Osteocyte (in vitro differentiated cells): Measurements from ENCODE around the gene ACKR2. TPM values are rescaled to one million over a fixed set of nuclear protein-coding genes. Genes with fewer than 3 reads are reported as not detected.

Experiments used
- DNase-seq: peaks from one replicate; pipeline ENCODE4 v3.0.0; 2021; ENCODE audit warnings: mixed read lengths; ENCODE audit not compliant: unreplicated experiment; ENCODE audit errors: extremely low spot score
- H3K27ac Mint-ChIP-seq: one replicate; pipeline ENCODE4 v1.8.0; 2021; ENCODE audit warnings: mild to moderate bottlenecking, mixed read lengths; ENCODE audit not compliant: unreplicated experiment
- H3K27me3 Mint-ChIP-seq: one replicate; pipeline ENCODE4 v1.8.0; 2021; ENCODE audit warnings: mixed read lengths; ENCODE audit not compliant: unreplicated experiment
- H3K36me3 Mint-ChIP-seq: one replicate; pipeline ENCODE4 v1.8.0; 2021; ENCODE audit warnings: mixed read lengths; ENCODE audit not compliant: unreplicated experiment
- H3K4me1 Mint-ChIP-seq: one replicate; pipeline ENCODE4 v1.8.0; 2021; ENCODE audit warnings: mixed read lengths; ENCODE audit not compliant: unreplicated experiment
- H3K4me3 Mint-ChIP-seq: one replicate; pipeline ENCODE4 v1.8.0; 2021; ENCODE audit warnings: mild to moderate bottlenecking, moderate library complexity, mixed read lengths; ENCODE audit not compliant: unreplicated experiment
- H3K9me3 Mint-ChIP-seq: one replicate; pipeline ENCODE4 v1.8.0; 2021; ENCODE audit warnings: mixed read lengths; ENCODE audit not compliant: unreplicated experiment
- CTCF ChIP-seq: fragments of 200-600 bp; sonication (generic); IDR thresholded peaks from 2 replicates; pipeline ENCODE4 v1.5.0; 2021; ENCODE audit warnings: antibody characterized with exemption, mild to moderate bottlenecking, moderate library complexity
- total RNA-seq: library from RNA; stranded (reverse); gene quantifications from 2 replicates; pipeline ENCODE4 v1.2.1, GENCODE V29; 2021

Gene ACKR2
- total RNA-seq, 1 donor from 2014 or later = 0.19 TPM

GRCh38 chr3:42847731-42848130 lies 38.5 kb downstream of the ACKR2 start:
- TF ChIP-seq CTCF = no peak
- H3K4me1 Mint-ChIP-seq = peaks cover 5% of the 10 kb centered on the region
- peak; percentile 69 for DNase-seq
- H3K27ac Mint-ChIP-seq = no peak overlapping the region
- peaks cover 18% of the 10 kb centered on the region for H3K27me3 Mint-ChIP-seq
- H3K36me3 Mint-ChIP-seq = no peaks in the 10 kb centered on the region
- H3K9me3 Mint-ChIP-seq = no peaks in the 10 kb centered on the region
- no peak overlapping the region for H3K4me3 Mint-ChIP-seq

DNA sequence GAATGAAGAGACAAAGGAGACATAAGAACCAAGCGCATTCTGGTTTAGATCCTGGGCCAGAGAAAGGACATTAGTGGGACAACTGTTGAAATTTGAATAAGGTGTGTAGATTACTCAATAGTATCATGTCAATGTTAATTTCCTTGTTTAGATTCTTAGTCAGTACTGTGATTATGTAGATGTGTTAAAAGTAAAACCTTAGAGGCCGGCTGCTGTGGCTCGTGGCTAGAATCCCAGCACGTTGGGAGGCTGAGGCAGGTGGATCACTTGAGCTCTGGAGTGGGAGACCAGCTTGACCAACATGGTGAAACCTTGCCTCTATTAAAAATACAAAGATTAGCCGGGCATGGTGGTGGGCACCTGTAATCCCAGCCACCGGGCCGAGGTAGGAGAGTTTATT lies 39.8 kb downstream of the ACKR2 start:
- Mint-ChIP-seq H3K36me3 (no peaks in the 10 kb centered on the region), H3K4me3 (no peak overlapping the region), H3K27ac (no peak overlapping the region), H3K27me3 (peaks cover 22% of the 10 kb centered on the region), H3K9me3 (no peaks in the 10 kb centered on the region), H3K4me1 (peaks cover 2% of the 10 kb centered on the region)
- no peak for TF ChIP-seq CTCF
- DNase-seq = peak; percentile 42

DNA sequence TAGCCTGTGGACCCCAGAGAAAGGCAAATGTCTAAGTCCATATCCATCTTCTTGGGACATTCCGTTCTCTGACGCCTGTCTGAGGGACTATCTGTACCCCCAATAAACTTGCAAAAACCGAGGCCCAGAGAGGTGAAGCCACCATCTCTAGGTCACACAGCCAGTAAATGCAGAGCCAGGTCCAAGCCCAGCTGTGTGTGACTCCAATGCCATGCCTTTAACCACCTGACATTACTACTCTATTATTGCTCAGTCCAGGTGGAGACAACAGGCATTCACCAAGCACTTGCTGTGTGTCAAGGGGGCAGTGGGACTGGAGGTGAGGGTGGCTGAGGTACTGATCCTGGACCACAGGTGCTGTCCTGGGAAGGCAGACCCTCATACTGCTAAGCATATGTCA lies 41.0 kb downstream of the ACKR2 start:
- Mint-ChIP-seq H3K9me3 (no peaks in the 10 kb centered on the region), H3K27me3 (peaks cover 22% of the 10 kb centered on the region), H3K27ac (no peak overlapping the region), H3K36me3 (no peaks in the 10 kb centered on the region), H3K4me3 (no peak overlapping the region), H3K4me1 (peaks cover 1% of the 10 kb centered on the region)
- no peak for TF ChIP-seq CTCF
- peak; percentile 34 for DNase-seq

- H3K4me3 Mint-ChIP-seq = no peak overlapping the region
Measured at GRCh38 chr3:42851228-42851834, 42.1 kb downstream of the ACKR2 start.

GRCh38 chr3:42852441-42852840 lies 43.2 kb downstream of the ACKR2 start:
- H3K9me3 Mint-ChIP-seq = no peaks in the 10 kb centered on the region
- no peak overlapping the region for H3K4me3 Mint-ChIP-seq
- TF ChIP-seq CTCF = no peak
- no peak overlapping the region for H3K27ac Mint-ChIP-seq
- no peak for DNase-seq
- no peaks in the 10 kb centered on the region for H3K4me1 Mint-ChIP-seq
- H3K36me3 Mint-ChIP-seq = no peaks in the 10 kb centered on the region
- H3K27me3 Mint-ChIP-seq = peaks cover 26% of the 10 kb centered on the region

More at GRCh38 chr3:42851228-42851834, 42.1 kb downstream of the ACKR2 start:
- peak; percentile 73 for DNase-seq
- Mint-ChIP-seq H3K27me3 (peaks cover 25% of the 10 kb centered on the region), H3K9me3 (no peaks in the 10 kb centered on the region), H3K36me3 (no peaks in the 10 kb centered on the region), H3K4me1 (peaks cover 1% of the 10 kb centered on the region), H3K27ac (no peak overlapping the region)
- TF ChIP-seq CTCF = no peak
